Measurements from ENCODE around the gene ITPR3.

DNA sequence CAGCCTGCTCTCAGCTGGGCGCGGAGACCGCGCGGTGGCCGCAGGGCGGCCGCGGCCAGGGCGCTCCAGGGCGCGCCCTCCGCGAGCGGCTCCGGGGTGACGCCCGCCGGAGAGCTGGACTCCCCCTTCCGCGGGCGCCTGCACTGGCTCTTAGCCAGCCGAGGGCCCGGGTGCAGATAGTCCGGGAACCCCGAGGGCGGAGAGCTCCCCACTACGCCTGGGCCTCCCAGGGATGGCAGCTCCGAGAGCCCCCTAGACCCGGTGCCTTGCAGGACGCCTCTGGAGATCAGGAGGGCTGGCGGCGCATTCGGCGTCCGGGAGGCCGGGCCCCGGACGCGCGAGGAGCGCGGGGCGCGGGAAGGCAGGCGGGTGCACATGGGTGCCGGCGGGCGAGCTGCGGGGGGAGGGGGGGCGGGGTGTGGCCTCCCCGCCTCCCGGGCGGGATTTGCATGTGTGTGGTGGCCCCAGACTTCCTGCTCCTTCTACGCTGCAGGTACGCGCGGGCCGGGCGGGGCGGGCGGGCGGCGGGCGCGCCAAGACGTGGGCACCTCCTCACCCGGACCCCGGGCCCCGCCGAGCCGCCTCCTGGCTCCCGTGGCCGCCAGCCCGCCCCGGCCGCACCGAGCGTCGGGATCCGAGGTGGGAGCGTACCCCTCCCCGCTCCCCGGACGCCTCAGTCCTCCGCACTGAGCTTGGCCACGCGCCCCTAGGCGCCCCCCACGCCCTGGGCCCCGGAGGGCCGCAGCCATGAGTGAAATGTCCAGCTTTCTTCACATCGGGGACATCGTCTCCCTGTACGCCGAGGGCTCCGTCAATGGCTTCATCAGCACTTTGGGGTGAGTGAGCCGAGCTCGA, at the start of gene ITPR3:
- no peak for TF ChIP-seq CTCF (IDR thresholded peaks at IDR 0.05)
- TF ChIP-seq POLR2A (IDR thresholded peaks at IDR 0.05): no peak

Data from suprapubic skin (tissue), 3 donors.